ENCODE measurements around the gene DCAF11.

DCAF11 gene

DNA sequence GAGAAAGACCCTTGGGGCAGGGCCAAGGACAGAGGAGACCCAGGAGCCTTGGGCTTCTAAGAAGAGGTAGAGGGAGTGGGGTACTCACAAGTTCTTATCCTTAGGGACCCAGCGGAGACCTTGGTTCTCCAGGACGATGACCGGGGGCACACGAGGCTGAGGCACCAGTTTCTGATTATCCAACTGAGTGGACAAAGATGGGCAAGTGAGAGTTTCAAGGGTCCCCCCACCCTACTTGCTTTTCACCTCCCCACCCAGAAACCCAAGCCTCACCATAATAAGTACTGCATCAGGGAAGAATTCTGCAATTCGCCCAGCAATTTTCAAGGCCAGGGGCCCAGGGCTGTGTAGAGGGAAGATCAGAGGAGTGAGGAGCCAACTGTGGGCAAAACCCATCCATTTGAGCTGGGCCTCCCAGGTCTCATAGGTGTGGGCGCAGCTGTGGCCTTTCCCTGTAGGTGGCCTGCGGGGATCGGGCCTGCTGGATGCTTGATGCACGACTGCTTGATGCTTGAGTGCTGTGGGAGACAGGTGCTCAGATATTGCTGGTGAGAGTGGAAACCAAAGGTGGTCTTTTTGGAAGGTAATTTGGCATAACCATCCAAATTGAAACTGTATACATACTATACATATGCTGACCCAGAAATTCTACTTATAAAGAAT, 24.8 kb downstream of the DCAF11 start:
- Histone ChIP-seq H2AFZ (ENCODE audit: low read depth, low read length) (no peak overlapping the region), H3K36me3 (replicated peaks; ENCODE audit: low read depth, low read length) (peaks cover 34% of the 10 kb centered on the region), H3K9me3 (ENCODE audit: insufficient read depth, low read length) (no peaks in the 10 kb centered on the region), H3K4me2 (ENCODE audit: low read length) (peak overlapping the region; percentile 63), H3K4me1 (ENCODE audit: low read length) (peaks cover 31% of the 10 kb centered on the region), H4K20me1 (ENCODE audit: insufficient read depth, low read length) (no peaks in the 10 kb centered on the region; the same call in 1 of the 2 replicates), H3K27me3 (ENCODE audit: low read depth, low read length) (no peaks in the 10 kb centered on the region), H3K79me2 (ENCODE audit: low read length) (peaks cover 52% of the 10 kb centered on the region), H3K4me3 (ENCODE audit: low read length) (peak overlapping the region; percentile 97), H3K9ac (ENCODE audit: low read length) (peak overlapping the region; percentile 91; the same call in 1 of the 2 replicates), H3K27ac (ENCODE audit: low read length) (no peak overlapping the region)
- TF ChIP-seq EZH2phosphoT487 (IDR thresholded peaks at IDR 0.05; ENCODE audit: low read depth): no peak
- TF ChIP-seq, protein P1, sequence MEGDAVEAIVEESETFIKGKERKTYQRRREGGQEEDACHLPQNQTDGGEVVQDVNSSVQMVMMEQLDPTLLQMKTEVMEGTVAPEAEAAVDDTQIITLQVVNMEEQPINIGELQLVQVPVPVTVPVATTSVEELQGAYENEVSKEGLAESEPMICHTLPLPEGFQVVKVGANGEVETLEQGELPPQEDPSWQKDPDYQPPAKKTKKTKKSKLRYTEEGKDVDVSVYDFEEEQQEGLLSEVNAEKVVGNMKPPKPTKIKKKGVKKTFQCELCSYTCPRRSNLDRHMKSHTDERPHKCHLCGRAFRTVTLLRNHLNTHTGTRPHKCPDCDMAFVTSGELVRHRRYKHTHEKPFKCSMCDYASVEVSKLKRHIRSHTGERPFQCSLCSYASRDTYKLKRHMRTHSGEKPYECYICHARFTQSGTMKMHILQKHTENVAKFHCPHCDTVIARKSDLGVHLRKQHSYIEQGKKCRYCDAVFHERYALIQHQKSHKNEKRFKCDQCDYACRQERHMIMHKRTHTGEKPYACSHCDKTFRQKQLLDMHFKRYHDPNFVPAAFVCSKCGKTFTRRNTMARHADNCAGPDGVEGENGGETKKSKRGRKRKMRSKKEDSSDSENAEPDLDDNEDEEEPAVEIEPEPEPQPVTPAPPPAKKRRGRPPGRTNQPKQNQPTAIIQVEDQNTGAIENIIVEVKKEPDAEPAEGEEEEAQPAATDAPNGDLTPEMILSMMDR (IDR thresholded peaks at IDR 0.05; ENCODE audit: low read depth, low read length): no peak

DNA sequence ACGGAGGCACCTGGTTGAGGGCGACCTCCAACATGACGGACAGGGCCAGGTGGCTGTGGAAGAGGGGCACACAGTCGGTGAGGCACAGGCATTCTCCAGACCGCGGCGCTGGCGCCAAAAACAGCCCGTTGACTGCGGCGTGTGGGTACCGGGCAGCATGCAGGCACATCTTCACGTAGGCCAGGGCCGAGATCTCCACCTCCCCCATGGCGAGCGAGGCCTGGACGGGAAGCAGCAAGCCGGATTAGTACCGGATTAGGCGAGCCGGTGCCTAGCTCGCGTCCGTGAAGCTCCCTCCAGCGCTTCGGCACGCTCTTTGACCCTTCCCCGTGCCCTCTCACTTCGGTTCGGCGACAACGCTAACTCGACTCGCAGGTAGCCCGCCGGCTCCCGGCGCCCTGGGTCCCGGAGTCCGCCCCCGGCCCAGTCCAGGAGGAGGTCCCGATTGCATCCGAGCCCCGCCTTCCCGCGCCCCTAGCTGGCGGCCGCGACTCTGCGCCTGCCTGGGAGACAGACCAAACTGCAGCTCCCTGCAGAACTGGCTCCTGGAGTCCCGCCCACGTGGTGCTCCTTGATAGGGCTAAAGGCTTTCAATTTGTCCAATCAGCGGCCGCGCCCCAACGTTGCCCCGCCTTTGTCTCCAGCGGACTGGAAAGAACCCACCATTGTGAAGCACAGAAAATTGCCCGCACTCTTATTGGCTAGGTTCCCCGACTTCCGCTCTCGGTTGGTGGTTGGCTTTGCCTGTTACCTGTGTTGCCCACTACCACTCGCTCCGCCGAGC, 26.7 kb downstream of the DCAF11 start, which contains the start of gene EMC9:
Gene EMC9, minus strand, starts transcription at position 495 of the 784 bp plus-strand sequence. Its CDS starts 287 bp downstream, at position 208.
- Histone ChIP-seq H3K27ac (ENCODE audit: low read length) (peak within 1 kb of the TSS; percentile 80), H3K4me3 (ENCODE audit: low read length) (peak within 1 kb of the TSS; percentile 97), H3K9me3 (ENCODE audit: insufficient read depth, low read length) (no peaks in the 10 kb centered on the region), H4K20me1 (ENCODE audit: insufficient read depth, low read length) (no peaks in the 10 kb centered on the region; the same call in 1 of the 2 replicates), H3K79me2 (ENCODE audit: low read length) (peaks cover 68% of the 10 kb centered on the region), H3K27me3 (ENCODE audit: low read depth, low read length) (no peaks in the 10 kb centered on the region), H2AFZ (ENCODE audit: low read depth, low read length) (peak within 1 kb of the TSS; percentile 7; the same call in 1 of the 2 replicates), H3K4me2 (ENCODE audit: low read length) (peak within 1 kb of the TSS; percentile 82), H3K36me3 (replicated peaks; ENCODE audit: low read depth, low read length) (peaks cover 41% of the 10 kb centered on the region), H3K9ac (ENCODE audit: low read length) (peak within 1 kb of the TSS; percentile 91), H3K4me1 (ENCODE audit: low read length) (peaks cover 38% of the 10 kb centered on the region)
- no peak for TF ChIP-seq EZH2phosphoT487 (IDR thresholded peaks at IDR 0.05; ENCODE audit: low read depth)
- TF ChIP-seq, protein P1 (IDR thresholded peaks at IDR 0.05; ENCODE audit: low read depth, low read length): peak; percentile 11; the same call in 1 of the 2 replicates

DNA sequence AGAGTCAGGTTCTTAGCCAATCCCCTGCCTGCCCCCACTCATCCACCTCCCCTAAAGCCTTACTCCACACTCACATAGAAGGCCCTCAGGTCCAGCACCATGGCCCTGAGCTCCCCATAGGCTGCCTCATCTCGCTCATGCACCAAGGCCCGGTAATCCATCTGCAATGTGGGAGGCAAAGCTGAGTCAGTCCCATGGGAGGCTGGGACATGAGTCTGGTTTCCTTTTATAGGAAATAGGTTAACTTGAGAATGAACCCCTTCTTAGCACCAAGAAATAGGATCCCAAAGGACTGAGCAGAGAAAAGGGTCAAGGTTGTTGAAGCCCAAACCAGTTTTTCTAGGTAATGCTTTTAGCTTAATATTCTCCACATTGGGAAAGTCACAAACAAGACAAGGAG, 28.9 kb downstream of the DCAF11 start:
- Histone ChIP-seq H3K9ac (ENCODE audit: low read length) (no peak overlapping the region), H2AFZ (ENCODE audit: low read depth, low read length) (no peak overlapping the region), H4K20me1 (ENCODE audit: insufficient read depth, low read length) (peaks cover 2% of the 10 kb centered on the region; the same call in 1 of the 2 replicates), H3K4me1 (ENCODE audit: low read length) (peaks cover 34% of the 10 kb centered on the region), H3K36me3 (replicated peaks; ENCODE audit: low read depth, low read length) (peaks cover 26% of the 10 kb centered on the region), H3K27me3 (ENCODE audit: low read depth, low read length) (no peaks in the 10 kb centered on the region), H3K27ac (ENCODE audit: low read length) (no peak overlapping the region), H3K9me3 (ENCODE audit: insufficient read depth, low read length) (no peaks in the 10 kb centered on the region), H3K4me3 (ENCODE audit: low read length) (no peak overlapping the region), H3K79me2 (ENCODE audit: low read length) (peaks cover 58% of the 10 kb centered on the region), H3K4me2 (ENCODE audit: low read length) (no peak overlapping the region)
- no peak for TF ChIP-seq EZH2phosphoT487 (IDR thresholded peaks at IDR 0.05; ENCODE audit: low read depth)
- TF ChIP-seq, protein P1 (IDR thresholded peaks at IDR 0.05; ENCODE audit: low read depth, low read length): no peak

DNA sequence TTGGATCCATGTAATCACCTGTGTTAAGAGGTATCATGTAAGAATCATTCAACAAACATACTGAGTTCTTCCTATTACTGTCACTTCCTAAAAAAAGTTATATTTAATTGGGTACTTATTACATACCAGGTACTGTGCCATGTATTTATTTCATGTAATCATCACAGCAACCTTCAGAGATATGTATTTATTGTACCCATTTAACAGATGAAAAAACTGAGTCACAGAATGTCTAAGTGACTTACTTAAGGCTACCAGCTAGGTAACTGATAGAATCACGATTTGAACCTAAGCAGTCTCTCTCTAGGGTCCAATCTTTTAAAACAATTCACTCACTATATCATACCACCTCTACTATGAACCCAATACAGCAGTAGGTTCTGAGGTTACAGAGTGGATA, 29.9 kb downstream of the DCAF11 start:
- H4K20me1 ChIP-seq (ENCODE audit: insufficient read depth, low read length): peaks cover 2% of the 10 kb centered on the region; the same call in 1 of the 2 replicates
- no peak overlapping the region for H3K4me2 ChIP-seq (ENCODE audit: low read length)
- no peak for TF ChIP-seq EZH2phosphoT487 (IDR thresholded peaks at IDR 0.05; ENCODE audit: low read depth)
- TF ChIP-seq, protein P1 (IDR thresholded peaks at IDR 0.05; ENCODE audit: low read depth, low read length): no peak
- no peak overlapping the region for H3K9ac ChIP-seq (ENCODE audit: low read length)
- H3K9me3 ChIP-seq (ENCODE audit: insufficient read depth, low read length): no peaks in the 10 kb centered on the region
- H2AFZ ChIP-seq (ENCODE audit: low read depth, low read length): no peak overlapping the region
- H3K4me1 ChIP-seq (ENCODE audit: low read length): peaks cover 29% of the 10 kb centered on the region
- H3K79me2 ChIP-seq (ENCODE audit: low read length): peaks cover 55% of the 10 kb centered on the region
- no peak overlapping the region for H3K4me3 ChIP-seq (ENCODE audit: low read length)
- H3K27ac ChIP-seq (ENCODE audit: low read length): no peak overlapping the region
- H3K27me3 ChIP-seq (ENCODE audit: low read depth, low read length): no peaks in the 10 kb centered on the region
- H3K36me3 ChIP-seq (replicated peaks; ENCODE audit: low read depth, low read length): peaks cover 19% of the 10 kb centered on the region

All from OCI-LY3 (cell line).